ENCODE measurements around the gene PRPF6.
"Not testable (repeated sequence)": the region's sequence is repeated elsewhere in the genome, so short reads cannot be mapped to it uniquely, and the experiment has no call there.

The PRPF6 gene

DNA sequence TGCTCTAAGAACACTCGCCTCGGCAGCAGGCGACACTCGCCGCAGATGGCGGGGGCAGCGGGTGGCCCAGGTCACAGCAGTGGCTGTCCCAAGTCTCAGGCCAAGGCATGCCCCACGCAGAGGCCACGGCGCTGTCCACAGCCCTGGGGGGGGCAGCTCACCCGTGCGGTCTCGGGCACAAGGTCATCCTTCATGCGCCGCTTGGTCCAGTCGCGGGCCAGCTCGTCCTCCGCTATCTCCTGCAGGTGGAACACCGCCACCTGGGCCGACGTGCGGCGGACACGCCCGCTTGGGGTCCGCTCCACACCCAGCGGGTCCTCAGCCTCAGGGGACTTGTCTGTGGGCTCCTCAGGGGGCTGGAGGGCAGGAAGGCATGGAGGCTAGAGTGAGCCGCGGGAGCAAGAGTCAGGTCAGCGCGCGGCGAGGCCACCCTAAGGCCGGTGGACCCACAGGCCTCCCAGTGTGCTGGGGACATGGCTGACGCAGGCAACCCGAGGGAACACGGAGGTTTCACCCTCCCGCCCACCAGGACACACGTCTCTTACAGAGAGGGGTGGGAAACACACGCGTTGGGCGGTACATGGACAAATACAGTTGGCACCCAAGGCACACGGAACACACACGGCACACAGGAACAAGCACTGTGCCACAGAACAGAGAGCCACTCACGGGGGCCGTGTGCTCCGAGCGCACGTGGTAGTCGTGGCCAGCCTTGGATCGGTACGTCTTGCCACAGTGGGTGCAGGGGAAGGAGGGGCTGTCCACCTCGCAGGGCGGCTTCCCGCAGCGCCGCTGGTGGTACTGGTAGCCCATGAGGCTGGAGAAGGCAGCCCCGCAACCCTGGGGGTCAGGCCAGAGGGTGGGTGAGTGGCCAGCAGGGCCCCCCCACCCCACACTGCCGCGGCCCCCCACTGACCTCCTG, 18.2 kb upstream of the PRPF6 start:
- no peak for DNase-seq

DNA sequence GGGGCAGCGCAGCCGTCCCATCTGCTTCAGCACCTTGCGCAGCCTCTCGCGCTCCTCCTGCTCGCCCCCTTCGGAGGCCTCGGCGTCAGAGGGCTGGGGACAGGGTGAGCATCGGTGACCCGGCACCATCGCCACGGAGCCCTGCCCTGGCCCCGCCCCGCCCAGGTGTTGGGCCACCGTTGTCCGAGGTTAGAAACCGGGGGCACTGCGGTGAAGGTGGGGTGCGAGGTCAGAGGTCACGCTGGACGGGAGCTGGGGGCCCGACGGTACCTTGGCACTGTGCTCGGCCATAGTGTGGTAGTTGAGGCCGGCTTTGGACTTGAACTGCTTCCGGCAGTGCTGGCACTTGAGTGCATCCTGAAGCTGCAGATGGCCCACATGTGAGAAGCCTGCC, 17.6 kb upstream of the PRPF6 start:
- DNase-seq = no peak

DNA sequence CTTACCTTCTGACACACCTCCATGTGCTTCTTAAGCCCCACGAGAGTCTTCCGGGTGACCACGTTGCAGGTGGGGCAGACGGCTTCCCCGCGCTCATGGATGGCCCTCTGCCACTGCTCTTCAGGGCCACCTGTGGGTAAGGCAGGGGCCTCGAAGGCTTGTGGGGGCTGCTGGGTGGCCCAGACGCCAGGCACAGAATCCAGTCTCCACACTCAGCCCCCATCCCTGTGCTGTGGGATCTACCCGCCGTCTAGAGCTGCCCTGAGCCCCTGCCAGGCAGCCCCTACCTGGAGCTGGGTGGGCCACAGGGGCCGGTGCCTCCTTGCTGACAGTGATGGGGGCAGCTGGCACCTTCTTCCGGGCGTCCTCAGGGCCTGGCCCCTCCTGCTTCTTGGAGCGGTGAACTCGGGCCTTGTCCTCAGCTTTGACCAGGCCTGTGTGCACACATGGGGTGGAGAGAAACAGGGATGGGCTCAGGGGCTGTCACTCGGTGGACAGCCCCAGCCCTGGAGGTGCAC, 17.1 kb upstream of the PRPF6 start:
- DNase-seq = no peak

DNA sequence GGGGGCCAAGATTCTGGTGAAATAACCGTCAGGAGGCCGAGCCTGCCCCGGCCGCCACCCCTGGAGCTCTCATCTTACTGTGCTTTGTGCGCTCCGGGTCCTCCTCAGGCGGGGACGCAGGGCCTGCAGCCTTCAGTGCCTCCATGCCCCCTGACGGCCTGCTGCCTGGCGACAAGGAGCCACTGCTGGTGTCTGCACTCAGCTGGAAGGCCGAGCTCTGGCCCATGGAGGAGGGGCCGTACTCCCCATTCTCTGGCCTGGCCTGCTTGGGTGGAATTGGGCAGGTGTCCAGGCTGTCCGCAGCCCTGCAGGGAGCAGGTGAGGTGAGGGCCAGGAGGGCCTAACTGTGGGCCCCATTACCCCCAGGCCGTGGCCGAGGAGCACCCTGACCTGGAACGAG, 16.5 kb upstream of the PRPF6 start:
- DNase-seq = no peak

DNA sequence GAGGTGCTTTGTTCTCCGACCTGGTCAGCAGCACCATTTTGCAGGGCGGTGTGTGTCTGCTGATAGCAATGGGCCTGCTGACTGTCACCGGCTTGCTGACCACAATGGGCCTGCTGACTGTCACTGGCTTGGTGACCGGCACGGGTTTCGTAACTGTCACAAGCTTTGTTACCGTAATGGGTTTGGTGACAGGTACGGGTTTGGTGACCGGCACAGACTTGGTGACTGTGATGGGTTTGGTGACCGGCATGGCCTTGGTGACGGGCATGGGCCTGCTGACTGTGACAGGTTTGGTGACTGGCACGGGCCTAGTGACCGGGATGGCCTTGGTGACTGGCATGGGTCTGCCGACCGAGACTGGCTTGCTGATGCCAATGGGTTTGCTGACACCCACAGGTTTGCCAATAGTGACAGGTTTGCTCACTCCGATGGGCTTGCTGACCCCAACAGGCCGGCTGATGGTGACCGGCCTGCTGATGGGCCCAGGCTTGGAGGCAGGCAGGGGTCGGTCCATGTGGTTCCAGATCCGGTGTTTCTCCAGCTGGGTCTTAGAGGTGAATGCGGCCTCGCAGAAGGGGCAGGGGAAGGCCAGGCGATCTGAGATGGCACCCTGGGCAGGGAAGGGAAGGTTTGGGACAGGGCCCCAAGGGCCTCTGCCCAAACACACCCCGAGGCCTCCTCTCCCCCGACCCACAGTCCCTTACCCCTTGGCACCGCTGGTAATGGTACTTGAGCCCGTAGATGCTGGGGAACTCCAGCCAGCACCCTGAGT, 14.6 kb upstream of the PRPF6 start:
- DNase-seq = no peak

DNA sequence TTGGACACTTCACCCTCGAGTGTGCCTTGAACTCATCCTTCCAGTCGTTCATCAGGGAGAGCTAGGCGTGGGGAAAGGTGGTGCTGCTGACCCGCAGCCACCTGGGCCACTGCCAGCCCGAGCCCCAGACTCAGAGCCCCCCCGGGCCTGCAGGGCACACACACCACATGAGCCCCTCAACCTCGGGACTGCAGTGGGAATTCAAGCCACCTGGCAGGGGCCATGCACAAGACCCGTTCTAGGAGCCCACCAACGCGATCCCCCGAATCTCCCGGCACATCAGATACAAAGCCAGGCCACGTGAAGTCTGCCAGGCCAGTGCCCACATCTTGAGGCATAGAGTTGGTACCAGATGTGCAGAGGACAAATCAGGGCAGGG, 14.0 kb upstream of the PRPF6 start:
- no peak for DNase-seq

DNA sequence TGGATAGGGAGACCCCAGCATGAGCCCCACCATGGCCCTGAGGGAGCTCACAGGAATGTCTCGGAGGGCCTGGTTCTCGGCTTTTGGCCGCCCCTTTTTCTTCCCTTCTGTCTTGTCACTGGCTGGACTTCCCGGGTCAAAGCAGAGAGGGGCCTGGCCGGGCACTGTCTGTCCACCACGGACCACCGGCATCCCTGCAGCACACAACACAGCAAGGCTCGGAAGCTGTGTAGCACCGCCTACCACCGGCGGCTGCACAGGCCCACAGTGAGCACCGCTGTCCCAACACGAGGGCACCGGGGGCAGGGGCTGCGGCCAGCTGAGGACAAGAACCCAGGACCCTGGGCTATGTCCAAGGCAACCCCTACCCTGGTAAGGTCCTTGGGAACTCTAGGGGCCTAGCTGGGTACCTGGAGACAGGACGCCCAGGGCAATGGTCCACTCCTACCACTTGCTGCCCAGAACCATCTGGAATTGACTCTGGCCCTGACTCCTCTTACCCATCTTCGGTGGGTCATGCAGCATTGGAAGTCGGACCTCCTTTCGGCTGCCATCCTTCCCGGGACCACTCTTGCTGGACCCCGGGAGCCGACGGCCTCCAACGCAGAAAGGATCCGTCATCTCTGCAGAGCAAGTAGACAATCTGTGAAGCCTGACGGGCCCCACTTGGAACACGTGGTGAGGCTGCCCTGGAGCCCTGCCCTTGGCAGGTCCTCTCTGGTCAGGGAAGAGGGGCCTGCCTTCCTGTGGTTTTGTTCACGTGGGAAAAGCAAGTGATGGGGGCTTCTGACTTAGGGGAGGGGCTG, 13.4 kb upstream of the PRPF6 start:
- DNase-seq = no peak

DNA sequence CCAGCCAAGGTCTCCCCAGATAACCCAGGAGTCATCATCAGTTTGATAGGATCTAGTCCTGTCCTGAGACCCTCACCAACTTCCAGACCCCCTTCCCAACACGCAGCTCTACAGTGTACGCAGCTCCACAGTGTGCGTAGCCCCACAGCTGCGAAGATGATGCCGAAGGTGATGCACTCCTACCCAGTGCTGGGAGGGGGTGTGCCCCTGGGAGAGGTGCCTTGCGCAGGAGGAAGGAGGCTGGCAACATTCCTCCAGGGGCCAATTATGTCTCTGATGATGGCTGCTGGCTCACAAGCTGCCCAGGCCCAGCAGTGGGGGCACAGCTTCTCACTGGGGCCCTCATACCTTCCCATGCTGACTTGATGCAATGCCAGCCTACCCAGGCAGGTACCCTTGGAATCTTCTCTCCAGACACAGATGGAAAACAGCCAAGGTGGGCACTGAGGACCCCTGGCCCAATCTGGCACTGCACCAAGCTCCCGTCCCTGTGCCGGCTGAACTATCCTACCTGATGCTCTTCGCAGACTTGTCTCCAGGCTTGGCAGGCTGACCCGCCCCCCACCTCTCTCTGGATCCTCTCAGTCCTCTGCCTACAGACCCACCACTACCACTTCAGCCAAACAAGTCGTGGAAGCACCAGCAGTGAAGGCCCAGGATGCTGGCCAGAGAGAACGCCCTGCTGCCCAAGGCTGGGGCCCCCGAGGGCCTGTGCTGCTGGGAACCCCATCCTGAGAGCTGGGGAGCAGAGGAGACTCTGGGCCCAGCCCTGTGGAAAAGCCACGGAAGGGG, 12.6 kb upstream of the PRPF6 start:
- DNase-seq = no peak

DNA sequence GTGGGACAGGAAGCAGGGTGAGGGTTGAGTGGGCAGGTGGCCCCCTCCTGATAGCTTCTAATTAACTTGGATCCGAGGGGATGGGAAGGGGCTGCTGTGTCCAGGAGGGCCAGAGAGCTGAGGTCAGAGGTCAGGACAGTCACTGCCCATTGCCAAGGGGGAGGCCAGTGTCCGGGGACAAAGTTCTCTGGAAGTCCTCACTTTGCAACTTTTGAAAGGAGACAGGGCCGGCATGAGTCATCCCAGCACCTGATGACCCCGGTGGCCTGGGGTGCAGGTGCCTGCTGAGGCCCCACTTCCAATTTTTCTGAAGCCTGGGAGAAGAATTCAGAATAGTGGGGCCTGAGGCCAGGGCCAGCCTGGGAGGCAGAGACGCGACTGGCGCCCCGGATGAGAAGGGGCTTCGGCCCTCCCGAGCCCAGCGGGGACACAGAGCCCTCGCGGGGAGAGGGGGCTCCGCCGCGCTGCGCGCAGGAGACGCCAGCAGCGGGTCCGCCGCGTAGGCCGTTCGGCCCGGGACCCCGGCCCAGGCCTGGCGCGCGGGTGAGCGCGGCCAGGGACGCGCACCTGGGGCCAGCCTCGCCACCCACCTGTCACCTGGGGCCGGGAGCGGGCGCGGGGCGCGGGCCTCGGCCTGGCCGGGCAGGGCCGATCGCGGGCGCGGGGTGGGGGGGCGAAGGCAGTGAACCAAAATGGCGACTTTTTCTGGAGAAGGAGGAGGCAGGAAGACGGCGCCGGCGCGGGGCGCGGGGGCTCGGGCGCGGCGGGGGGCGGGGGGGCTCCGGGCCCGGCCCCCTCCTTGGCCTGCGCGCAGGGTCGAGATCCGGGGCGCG, 11.8 kb upstream of the PRPF6 start:
- no peak for DNase-seq

DNA sequence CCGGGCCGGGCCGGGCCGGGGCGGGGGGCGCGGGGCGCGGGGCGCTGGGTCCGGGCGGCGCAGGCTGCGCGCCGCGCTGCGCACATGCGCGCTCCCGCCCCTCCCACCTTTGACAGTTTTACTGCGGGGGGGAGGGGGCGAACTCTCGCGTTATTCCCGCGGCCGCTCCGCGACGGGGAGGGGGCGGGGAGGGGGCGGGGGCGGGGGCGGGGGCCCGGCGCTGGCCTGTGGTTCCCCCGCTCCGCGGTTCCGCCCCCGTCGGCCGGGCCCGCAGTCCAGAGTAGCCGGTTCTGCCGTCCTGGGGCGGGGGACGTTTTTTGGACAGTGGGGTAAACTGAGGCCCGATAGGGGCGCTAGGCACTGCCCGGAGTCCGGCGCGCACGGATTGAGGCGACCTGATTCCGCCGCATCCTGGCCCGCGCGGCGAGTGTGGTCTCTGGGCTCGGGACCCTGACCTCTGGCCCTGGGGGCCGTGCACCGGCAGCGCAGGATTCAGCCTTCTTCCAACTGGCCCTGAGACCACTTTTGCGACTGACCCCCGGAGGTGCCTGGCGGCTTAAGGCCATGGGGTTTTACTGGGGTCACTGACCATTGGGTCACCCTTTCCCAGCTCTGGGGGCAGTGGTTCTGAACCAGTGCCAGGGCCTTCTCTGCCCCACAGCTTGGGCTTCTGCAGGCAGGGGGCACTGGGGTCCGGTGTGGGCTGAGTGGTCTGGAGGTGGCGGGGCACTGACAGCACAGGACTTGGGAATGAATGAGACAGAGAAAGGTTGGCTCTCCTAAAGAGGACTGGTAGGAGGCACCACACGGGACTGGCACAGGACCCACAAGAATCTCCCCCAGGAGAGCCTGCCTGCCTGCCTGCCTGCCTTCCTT, 10.9 kb upstream of the PRPF6 start, which contains the start of gene ZNF512B:
TSS of gene ZNF512B (minus strand) at position 93 of the 876 bp plus-strand sequence. CDS start 1,980 bp downstream, outside the sequence.
- peak; percentile 32 for DNase-seq

DNA sequence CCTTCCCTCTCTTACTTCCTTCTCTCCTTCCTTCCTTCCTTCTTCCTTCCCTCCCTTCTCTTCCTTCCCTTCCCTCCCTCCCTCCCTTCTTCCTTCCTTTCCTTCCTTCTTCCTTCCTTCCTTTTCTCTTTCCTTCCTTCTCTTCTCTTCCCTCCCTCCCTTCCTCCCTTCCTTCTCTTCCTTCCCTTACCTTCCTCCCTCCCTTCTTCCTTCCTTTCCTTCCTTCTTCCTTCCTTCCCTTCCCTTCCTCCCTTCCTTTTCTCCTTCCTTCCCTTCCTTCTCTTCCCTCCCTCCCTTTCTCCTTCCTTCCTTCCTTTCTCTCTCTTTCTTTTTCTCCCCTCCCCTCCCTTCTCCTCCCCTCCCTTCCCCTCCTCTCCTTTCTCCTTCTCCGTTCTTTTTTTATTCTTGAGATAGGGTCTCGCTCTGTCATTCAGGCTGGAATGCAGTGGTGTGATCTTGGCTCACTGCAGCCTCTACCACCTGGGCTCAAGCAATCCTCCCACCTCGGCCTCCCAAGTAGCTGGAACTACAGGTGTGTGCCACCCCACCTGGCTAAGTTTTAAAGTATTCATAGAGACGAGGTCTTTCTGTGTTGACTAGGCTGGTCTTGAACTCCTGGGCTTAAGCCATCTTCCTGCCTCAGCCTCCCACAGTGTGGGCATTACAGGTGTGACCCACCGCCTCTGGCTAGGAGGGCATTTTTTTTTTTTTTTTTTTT, 10.1 kb upstream of the PRPF6 start:
- DNase-seq = no peak

DNA sequence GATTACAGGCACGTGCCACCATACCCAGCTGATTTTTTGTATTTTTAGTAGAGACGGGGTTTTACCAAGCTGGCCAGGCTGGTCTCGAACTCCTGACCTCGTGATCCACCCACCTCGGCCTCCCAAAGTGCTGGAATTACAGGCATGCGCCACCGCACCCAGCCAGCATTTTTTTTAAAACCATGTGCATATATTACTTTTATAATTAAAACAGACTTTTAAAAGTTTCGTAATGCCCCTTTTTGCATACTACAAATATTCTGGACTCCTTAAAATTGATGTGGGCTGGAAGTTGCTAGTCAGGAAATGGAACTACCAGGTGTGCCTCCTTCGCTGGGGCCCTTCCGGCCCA, 9.0 kb upstream of the PRPF6 start:
- DNase-seq = not testable (repeated sequence)

DNA sequence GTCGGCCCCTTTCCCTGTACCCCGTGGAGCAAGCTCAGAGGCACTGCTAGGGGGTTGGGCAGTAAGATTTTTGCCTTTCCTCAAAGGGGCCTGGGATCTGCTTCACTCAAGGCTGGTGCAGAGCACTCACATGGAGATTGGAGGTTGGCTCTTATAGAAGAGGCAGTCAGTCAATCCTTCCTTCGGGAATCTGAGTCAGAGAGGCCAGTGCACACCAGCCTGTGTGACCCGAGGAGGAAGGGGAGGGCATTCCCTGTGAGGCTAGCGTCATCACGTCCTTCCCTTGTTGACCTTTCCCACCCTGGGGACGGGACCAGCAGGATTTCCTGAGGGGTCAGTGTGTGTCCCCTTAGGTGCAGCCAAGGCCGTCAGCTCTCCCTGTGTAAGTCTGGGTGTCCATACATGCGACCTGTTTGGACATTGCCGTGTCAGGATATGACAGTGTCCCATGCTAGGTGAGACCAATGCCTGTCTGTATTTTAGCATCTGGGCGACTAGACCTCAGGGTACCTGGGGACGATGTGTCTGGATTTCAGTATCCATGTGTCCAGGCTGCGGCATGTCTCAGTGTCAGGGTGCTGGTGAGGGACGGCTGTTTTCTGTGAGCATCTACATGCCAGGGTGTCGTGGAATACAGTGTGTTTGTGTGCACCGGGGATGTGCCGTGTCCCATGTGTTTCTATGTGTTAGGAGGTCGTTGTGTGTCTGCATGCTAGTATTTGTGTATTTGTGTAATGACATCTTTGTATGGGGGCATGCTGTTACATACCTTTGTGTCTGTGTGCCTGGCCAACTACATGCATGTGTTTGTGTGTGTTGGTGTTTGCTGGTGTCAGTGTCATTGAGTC, 8.4 kb upstream of the PRPF6 start:
- no peak for DNase-seq

DNA sequence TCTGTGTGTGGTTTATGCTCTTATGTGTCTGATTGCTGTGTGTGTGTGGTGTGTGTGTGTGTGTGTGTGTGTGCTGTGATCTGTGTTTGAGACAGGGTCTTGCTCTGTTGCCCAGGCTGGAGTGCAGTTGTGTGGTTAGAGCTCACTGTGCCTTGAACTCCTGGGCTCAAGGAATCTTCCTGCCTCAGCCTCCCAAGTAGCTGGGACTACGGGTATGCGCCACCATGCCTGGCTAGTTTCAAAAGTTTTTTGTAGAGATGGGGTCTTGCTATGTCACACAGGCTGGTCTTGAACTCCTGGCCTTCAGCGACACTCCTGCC, 7.8 kb upstream of the PRPF6 start:
- no peak for DNase-seq

DNA sequence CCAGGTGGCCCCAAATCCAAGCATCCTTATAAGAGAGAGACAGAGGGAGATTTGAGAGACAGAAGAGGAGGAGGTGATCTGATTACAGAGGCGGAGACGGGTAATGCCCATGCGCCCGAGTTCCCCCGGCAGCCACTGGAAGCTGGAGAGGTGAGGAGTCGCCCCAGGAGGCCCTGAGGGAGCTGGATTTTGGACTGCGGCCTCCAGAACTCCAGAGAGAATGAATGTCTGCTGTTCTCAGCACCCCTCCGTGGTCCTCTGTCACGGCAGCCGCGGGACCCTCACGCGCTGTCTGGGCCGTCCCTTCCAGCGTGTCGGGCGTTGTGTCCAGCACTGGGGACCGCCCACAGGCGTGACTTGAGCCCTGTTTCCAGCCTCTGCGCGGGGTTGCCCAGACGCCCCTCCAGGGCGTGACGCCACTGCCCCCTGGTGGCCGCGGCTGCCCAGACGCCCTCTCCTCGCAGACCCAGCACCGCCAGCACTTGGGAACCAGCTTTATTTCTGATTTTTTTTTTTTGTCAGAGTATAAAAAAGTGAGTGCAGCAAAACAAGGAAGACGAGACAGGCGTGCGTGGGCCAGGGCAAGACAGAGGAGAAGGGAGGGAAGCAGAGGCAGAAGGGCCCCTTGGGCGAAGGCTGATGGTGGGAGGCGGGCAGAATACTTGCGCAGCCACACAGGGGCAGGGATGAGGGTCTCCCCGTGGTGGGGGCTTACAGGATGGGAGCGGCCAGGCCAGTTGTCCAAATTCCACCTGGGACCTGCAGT, 7.1 kb upstream of the PRPF6 start:
- DNase-seq = peak; percentile 39

DNA sequence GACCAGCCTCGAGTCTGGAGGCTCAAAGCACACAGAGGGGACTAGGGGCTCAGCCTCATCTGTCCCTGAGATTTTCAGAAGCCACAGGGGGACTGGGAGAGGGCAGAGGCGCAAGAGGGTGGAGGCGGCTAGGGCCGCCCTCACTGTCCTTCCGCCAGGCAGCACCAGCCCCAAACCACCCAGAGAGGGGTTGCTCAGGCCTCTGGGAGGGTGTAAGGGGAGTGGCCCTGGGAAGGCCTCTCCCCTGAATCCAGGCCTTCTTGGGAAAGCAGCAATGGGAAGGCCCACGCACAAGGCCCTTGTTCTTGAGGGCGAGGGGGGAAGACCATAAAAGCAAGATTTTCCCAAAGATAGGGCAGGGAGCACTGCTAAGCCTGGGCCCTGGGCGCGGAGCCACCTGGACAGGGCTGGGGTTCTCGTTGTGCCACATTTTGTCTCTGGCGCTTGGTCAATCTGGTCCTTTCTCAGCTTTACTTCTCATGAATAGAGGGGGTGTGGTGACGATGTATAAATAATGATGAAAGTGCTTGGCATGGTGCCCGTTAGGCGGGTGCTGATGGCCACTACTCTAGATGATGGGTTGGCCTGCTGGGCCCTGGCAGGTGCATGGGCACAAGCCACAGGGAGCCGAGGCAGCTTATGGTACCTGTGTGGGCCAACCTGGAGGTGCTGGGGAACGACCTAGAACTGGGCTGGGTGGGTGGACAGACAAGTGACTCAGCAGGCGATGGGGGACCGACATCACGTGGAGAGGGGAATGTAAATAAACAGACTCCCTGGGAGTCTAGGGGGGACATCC, 6.3 kb upstream of the PRPF6 start:
- DNase-seq = peak; percentile 81

DNA sequence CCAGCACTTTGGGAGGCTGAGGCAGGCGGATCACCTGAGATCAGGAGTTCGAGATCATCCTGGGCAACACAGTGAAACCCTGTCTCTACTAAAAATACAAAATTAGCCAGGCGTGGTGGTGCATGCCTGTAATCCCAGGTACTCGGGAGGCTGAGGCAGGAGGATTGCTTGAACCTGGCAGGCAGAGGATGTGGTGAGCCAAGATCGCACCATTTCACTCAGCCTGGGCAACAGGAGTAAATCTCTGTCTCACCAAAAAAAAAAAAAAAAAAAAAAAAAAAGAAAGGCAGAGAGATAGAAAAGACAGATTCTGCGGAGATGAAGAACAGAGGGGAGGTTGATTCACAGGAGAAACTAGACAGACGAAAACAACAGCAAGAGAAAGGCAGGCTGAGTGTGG, 4.4 kb upstream of the PRPF6 start:
- DNase-seq = not testable (repeated sequence)
